WERI-Rb-1 (cell line): ENCODE results near the gene GAK.

Experiments
- DNase-seq: peaks from one replicate; pipeline ENCODE4 v3.0.0-alpha.2; 2020
- H3K27ac ChIP-seq: fragments of 250-450 bp; sonication (Bioruptor Pico); 2 replicates; pipeline ENCODE4 v1.5.1; 2020; ENCODE audit warnings: mild to moderate bottlenecking, moderate library complexity
- H3K27me3 ChIP-seq: fragments of 250-450 bp; sonication (Bioruptor Pico); 2 replicates; pipeline ENCODE4 v1.5.1; 2021; ENCODE audit warnings: mild to moderate bottlenecking, low read depth, moderate library complexity; ENCODE audit not compliant: insufficient read depth, severe bottlenecking
- H3K36me3 ChIP-seq: fragments of 250-450 bp; sonication (Bioruptor Pico); 2 replicates; pipeline ENCODE4 v1.5.1; 2020; ENCODE audit warnings: mild to moderate bottlenecking, moderate library complexity
- H3K4me3 ChIP-seq: 2 replicates; pipeline ENCODE4 v1.5.1; 2011; ENCODE audit warnings: low read depth, mild to moderate bottlenecking, control low read depth, low read length
- H3K9me3 ChIP-seq: fragments of 250-450 bp; sonication (Bioruptor Pico); 2 replicates; pipeline ENCODE4 v1.5.1; 2021; ENCODE audit warnings: mild to moderate bottlenecking, moderate library complexity; ENCODE audit not compliant: severe bottlenecking
- CTCF ChIP-seq: IDR thresholded peaks from 2 replicates; pipeline ENCODE4 v1.5.1; 2011; ENCODE audit warnings: low read depth, mild to moderate bottlenecking, control low read depth, inconsistent platforms, low read length

GAK gene

GRCh38 chr4:889516-889915, 42.6 kb downstream of the GAK start:
- TF ChIP-seq CTCF, result no peak
- no peak for DNase-seq
- Histone ChIP-seq H3K27me3 (no peaks in the 10 kb centered on the region), H3K9me3 (peaks cover 3% of the 10 kb centered on the region), H3K36me3 (peaks cover 56% of the 10 kb centered on the region), H3K4me3 (no peak overlapping the region), H3K27ac (no peak overlapping the region)

- no peak overlapping the region for H3K27ac ChIP-seq
- no peak for TF ChIP-seq CTCF
- H3K27me3 ChIP-seq, result no peaks in the 10 kb centered on the region
- DNase-seq, result no peak
- peaks cover 3% of the 10 kb centered on the region for H3K9me3 ChIP-seq
- peaks cover 61% of the 10 kb centered on the region for H3K36me3 ChIP-seq
- H3K4me3 ChIP-seq, result no peak overlapping the region
These were observed 44.1 kb downstream of the GAK start for GRCh38 chr4:888029-888428.

- TF ChIP-seq CTCF, result no peak
- Histone ChIP-seq H3K4me3 (no peak overlapping the region), H3K27me3 (no peaks in the 10 kb centered on the region), H3K36me3 (peaks cover 62% of the 10 kb centered on the region), H3K27ac (no peak overlapping the region), H3K9me3 (peaks cover 3% of the 10 kb centered on the region)
- no peak for DNase-seq
These were observed 44.9 kb downstream of the GAK start for GRCh38 chr4:887034-887763.

GRCh38 chr4:886244-886643, 45.9 kb downstream of the GAK start:
- no peak overlapping the region for H3K27ac ChIP-seq
- TF ChIP-seq CTCF, result no peak
- peaks cover 3% of the 10 kb centered on the region for H3K9me3 ChIP-seq
- no peaks in the 10 kb centered on the region for H3K27me3 ChIP-seq
- no peak for DNase-seq
- peaks cover 64% of the 10 kb centered on the region for H3K36me3 ChIP-seq
- no peak overlapping the region for H3K4me3 ChIP-seq

- no peak for DNase-seq
- Histone ChIP-seq H3K36me3 (peaks cover 73% of the 10 kb centered on the region), H3K27ac (no peak overlapping the region), H3K9me3 (peaks cover 3% of the 10 kb centered on the region), H3K27me3 (no peaks in the 10 kb centered on the region), H3K4me3 (no peak overlapping the region)
- no peak for TF ChIP-seq CTCF
These were observed 46.8 kb downstream of the GAK start for GRCh38 chr4:885353-885752.

- H3K9me3 ChIP-seq, result peaks cover 3% of the 10 kb centered on the region
- H3K36me3 ChIP-seq, result peaks cover 70% of the 10 kb centered on the region
- no peak for TF ChIP-seq CTCF
- H3K27ac ChIP-seq, result no peak overlapping the region
- no peak overlapping the region for H3K4me3 ChIP-seq
- no peak for DNase-seq
- no peaks in the 10 kb centered on the region for H3K27me3 ChIP-seq
These were observed 47.2 kb downstream of the GAK start for GRCh38 chr4:884896-885295.
